DND-41 (cell line): ENCODE results near the gene FAM168A.

Source experiments
- CTCF ChIP-seq: IDR thresholded peaks from 2 replicates; pipeline ENCODE4 v1.5.1; 2012; ENCODE audit warnings: borderline replicate concordance, low read length, moderate library complexity, mild to moderate bottlenecking; ENCODE audit not compliant: poor library complexity, severe bottlenecking; ENCODE audit errors: extremely low read depth
- EZH2 ChIP-seq: IDR thresholded peaks from 3 replicates; pipeline ENCODE4 v1.6.1; 2012; ENCODE audit warnings: borderline replicate concordance, low read depth, mild to moderate bottlenecking, moderate library complexity, low read length, inconsistent platforms; ENCODE audit not compliant: severe bottlenecking

GRCh38 chr11:73405146-73405510 lies 192.8 kb downstream of the FAM168A start:
- TF ChIP-seq CTCF (no peak), EZH2 (no peak)
